NK-92 treated with Interleukin-12 subunit alpha and Interleukin-12 subunit beta, amount 100 ng/mL, for 24 hours (cell line): ENCODE measurements around the gene SLC6A11.

Experiments
- DNase-seq: peaks from one replicate; lab custom pipeline; 2025; lab: John Stamatoyannopoulos, UW

SLC6A11 gene

DNA sequence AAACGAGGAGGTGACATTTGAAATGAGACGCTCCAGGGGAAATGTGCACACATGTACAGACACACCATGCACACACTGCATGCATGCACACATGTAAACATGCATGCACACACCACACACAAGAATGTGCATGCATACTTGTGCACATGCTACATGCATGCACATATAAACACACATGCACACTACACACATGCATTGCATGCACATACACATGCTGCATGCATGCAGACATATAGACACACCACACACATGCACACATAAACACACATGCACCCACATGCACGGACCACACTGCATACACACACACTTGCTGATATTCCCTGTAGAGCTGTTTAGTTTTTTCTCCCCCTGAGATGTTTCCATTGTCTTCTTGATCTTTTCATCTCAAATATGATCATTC lies 138.7 kb downstream of the SLC6A11 start:
- DNase-seq = no peak

GRCh38 chr3:10955711-10956453 lies 139.9 kb downstream of the SLC6A11 start:
- no peak for DNase-seq

DNA sequence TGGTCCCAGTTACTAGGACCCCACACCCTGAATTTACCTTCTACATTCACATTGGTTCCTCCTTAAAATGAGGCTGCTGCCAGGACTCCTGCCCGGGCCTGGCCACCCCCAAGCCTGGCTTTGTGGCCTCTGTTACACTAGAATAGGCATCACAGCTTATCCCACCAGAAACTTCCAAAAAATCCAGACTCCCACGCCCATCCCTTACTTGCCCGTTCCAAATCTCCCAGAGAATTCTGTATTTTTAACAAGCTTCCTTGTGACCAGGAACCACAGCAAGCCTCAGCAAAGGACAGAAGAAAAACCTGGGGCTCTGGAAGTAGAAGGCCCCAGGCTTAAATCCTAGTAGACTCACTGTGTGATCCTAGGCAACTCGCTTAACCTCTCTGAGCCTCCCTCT lies 140.5 kb downstream of the SLC6A11 start:
- DNase-seq = no peak

DNA sequence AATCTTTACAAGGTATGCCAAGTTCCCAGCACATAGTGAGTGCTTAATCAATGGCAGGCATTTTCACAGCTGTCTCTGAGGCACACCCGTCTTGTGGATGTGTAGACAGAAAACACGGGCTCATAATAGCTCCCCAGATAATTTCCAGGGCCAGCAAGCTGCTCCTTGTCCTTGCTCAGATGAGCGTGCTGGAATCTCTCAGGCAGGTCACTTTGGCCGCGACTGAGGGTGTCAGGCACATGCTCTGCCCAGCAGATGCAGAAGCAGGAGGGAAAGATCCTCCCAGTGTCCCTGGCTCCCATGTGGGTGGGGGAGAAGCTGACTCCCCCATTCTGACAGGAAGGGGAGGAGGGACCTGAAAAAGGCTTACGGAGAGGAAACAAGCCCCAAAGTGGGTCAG lies 141.0 kb downstream of the SLC6A11 start:
- DNase-seq = no peak

DNA sequence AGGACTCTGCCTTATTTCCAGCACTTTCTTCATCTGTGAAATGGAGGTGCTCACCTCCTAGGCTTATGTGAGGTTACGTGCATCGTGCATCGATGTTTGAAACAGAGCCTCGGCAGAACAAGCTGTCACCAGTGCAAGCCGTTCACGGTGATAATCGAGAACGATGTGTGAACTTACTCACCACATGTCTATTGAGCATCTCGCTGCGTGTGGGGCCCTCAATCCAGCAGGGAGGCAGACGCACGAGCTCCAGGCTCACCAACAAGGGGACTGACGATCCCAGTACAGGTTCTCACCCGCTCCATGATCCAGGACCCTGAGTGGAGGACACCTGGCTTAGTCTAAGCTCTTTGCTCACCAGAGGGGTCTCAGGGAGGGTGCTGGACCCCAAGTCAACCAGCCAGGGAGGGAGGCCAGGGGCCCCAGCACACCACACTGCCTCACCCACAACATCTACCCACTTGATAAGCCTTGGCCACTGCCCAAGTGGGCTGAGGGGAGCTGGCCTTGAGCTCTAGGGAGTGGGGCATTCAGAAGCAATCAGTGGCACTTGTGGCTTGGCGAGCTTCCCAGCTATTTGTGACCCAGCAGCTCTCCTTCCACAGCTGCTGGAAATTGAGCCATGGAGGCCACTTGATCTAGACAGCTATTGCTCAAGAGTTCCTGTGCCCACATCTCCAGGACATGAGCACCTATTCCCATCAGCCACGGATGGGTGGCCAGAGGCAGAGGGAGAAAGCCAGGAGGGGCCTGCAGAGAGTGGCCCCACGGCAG lies 142.1 kb downstream of the SLC6A11 start:
- DNase-seq = no peak

- no peak for DNase-seq
These were observed 144.2 kb downstream of the SLC6A11 start for GRCh38 chr3:10960255-10960654.

DNA sequence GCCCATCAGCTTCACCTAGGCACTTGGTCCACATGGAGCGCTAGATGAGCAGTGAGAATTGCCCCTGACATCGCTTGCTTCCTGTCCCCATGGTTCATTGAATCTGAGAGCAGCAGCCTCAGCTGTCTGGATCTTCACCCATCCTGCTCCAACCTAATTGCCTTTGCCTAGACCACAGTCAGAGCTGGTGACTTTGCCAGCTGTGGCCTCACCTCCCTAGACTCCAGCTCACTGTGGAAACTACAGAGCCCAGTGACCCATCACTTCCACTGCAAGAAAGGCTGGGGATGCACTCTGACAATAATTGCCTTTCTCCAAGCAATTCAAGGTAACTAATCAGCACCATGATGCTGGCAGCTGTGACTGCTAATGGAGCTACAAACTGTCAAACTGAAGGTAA lies 145.9 kb downstream of the SLC6A11 start:
- DNase-seq = no peak

GRCh38 chr3:10962481-10963036 lies 146.5 kb downstream of the SLC6A11 start:
- no peak for DNase-seq

DNA sequence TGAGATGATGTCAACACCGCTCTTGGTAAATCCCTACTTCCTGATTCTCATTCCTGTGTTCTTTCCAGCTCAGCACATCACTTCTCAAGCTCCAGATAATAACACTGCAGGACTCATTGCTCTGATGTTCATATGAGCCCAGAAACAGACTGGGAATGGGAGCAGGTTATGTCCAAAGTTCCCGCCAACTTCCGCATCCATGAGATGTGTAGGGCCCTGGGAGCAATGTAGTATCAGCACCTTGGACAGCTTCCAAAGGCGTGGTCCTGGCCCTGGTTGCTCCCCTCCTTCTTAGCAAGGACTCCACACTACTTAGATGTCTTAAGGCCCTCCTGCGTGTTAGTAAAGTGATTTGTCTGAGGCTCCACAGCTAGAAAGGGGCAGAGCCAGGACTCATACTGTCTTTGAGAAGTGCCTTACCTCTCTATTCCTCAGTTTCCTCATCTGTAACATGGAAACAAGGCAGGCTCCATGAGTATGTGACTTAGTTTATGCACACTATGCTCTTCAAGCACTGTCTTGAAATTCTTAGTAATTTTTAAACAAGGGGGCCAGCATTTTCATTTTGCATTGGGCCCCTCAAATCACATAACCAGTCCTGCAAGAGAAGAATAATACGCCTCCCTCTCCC lies 148.6 kb downstream of the SLC6A11 start:
- no peak for DNase-seq

DNA sequence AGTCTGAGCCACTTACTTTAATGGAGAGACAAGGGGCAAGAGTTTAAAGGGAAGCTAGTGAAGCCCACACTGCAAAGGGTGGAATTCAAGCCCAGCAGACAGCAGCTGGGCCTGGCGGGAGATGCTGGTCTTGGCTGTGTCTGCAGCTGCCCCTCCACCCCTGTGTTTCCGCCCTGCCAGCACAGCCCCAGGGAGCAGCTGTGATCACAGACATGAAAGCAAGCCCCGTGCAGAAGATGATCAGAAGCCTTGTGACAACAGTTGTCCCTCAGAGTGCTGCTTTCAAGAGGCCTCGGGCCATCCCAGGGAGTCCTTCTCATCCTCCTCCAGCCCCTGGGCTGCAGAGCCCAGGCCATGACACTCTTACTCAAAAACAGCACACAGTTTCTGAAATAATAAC lies 152.4 kb downstream of the SLC6A11 start:
- no peak for DNase-seq

DNA sequence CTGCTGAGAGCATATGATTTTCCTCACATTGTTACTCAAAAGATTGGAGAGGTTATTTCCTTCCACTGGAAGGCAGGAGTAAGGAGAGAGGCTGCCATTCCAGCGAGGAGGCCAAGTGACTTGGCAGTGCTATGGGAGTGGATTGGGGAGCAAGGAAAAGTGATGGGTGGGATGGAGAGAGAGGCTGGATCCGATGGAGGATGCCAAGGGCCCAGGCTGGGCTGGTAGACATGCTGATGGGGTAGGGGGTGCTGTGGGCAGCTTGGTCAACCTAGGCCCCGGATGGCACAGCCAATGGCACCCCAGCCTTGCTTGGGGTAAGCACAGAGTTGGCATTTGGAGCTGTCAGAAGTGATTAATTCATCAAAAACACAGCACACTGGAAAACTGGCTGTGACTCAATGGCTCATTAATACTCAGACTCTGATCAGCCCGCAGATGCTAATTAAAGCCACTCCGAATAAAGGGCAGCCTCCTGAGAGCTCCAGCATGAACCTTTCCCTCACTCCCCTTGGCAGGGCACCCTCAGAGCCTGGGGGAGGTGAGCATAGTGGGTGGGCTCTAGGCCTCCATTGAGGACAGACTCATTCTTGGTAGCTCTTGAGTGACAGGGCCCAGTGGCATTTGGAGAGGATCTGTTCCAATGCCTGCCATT lies 154.4 kb downstream of the SLC6A11 start:
- no peak for DNase-seq

DNA sequence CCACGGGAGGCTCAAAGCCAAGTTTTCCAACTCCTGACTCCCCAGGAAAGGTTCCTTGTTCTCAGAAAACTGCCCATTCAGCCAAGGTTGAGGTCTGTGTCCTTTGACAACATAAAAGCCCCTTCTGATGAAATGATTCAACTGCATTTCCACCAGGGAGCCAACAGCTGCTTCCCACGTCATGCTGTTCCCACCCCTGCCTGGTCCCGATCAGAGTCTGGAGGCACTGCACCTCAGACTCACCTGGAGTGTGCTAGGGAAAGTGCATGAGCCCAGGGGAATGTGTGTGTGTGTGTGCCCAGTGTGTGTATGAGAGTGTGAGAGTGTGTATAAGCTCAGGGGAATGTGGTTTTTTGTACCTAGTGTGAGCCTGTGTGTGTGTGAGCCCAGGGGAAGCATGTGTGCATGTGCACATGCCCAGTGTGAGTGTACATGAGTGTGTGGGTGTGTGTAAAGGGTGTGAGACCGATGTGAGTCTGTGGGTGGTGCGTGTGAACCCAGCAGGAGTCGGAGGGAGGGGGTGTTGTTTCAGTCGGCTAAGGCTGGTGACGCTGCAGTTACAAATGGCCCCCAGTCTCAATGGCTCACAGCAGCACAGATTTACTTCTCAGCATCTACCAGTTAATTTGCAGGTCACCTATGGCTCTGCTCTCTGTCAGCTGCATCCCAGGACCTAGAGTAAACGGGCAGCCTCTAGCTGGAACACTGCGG lies 156.2 kb downstream of the SLC6A11 start:
- no peak for DNase-seq

DNA sequence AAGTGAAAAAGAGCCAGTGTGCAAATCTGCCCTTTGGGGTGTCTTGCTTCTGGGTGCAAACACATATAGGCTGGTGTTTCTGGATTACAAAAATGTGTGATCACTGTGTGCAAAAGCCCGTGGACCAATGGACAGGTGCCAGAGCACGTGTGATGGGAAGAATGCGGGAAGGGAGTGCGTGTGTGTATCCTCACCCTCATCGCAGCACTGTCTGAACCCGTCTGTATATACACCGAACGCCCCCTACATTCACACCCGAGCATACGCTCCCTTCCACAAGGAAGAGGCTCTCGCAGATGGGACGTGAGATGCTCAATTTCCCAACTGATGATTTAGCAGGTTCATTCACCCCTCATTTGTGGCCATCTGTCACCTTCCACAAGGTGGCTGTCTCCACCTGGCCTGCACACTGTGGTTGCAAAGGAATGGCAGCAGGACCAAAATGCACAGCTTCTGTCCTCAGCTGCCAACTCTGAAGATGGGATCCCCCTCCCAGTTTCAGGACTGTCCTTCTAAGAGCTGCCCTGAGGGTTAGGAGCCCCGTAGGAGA lies 157.1 kb downstream of the SLC6A11 start:
- DNase-seq = no peak

DNA sequence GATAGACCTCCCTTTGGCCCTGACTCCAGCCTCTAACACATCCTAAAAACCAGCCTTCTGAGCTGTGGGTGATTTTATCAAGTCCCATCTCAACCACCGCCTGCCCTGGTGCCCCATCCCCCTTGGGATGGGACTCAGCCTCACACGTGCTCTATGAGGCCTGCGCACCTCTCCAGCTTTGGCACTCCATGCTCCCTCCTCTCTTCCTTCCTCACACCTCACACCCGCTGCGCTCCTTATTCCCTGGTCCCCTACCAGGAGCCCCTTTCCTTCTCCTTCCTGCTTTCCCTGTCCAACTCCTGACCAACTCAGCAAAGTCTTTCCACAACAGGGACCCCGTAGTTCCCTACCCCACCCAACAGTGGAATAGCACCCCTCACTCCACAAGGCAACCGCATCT lies 158.1 kb downstream of the SLC6A11 start:
- no peak for DNase-seq

DNA sequence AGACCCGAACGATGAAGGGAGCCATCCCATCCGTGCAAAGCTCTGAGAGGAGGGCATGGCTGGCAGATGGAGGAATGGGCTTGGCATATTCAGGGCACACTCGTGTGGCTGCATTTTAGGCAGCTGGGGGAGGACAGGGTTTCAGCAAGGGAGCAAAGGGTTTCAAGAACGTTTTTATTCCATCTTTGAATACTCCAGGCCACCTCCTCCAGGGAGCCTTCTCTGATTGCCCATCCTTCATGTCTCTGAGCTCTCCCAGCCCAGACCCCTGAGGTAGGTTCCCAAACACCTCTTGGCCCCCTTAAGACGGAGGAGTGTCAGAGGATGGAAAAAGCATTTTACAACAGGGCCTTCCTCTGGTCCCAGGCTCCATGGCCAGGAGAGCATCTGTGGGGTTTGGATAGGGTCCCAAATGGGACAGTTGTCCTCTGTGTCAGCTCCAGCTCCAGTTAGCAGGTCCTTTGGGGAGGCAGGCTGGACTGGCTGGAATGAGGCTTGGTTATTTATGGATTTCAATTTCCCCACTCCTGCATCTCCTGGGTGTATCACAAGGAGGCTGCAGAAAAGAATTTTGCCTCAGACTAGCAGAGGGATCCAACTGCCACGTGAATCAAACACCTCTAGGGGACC lies 158.8 kb downstream of the SLC6A11 start:
- DNase-seq = no peak

- DNase-seq = no peak
These were observed 159.7 kb downstream of the SLC6A11 start for GRCh38 chr3:10975695-10976234.

GRCh38 chr3:10976770-10977169 lies 160.7 kb downstream of the SLC6A11 start:
- no peak for DNase-seq

DNA sequence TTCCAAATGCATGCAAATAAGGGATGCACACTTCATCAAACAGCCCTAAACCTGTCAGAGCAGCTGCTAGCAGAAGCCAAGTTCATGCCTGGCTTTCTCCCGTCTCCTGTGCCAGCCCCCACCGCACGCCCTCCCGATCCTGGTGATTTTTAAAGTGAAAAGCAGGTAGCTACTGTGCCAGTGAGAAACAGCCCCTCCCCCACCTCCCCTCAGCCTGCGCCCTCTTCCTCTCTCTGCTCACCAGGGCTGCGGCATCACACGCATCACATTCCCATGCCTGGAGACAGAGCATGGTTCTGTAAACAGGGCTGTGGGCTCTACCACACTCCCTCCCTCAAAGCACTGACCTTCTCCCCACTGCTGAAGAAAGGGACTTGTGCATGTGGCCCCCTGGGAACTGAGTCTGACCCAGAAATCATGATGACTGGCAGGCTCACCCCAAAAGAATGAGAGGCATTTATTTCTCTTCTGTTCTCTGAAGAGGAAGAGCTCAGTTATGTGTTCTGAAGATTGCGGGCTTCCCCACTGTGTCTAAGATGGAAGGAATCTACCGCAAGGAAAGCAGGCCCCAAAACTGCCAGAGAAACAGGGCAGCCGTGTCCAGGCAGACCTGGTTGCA lies 162.0 kb downstream of the SLC6A11 start:
- no peak for DNase-seq

GRCh38 chr3:10978956-10979355 lies 162.9 kb downstream of the SLC6A11 start:
- no peak for DNase-seq

- DNase-seq = no peak
These were observed 164.3 kb downstream of the SLC6A11 start for GRCh38 chr3:10980312-10980711.
